Lower leg skin (tissue), 4 donors: Measurements from ENCODE around the gene B2M. TPM values are rescaled to one million over a fixed set of nuclear protein-coding genes. Genes with fewer than 3 reads are reported as not detected.
A peak's percentile ranks its signal among the peaks of the same experiment; 100 is the strongest.
"Not testable (repeated sequence)": the region's sequence is repeated elsewhere in the genome, so short reads cannot be mapped to it uniquely, and the experiment has no call there.

Experiments used
- DNase-seq, 2 donors: peaks; one replicate each; pipeline ENCODE4 v3.0.0-alpha.2; 2019; ENCODE audit warnings: low spot score in 2 of 2
- H3K4me3 ChIP-seq: fragments of 200-600 bp; sonication (generic); 2 replicates; pipeline ENCODE4 v1.5.1; 2017; ENCODE audit warnings: mild to moderate bottlenecking, low read depth; ENCODE audit not compliant: poor library complexity, severe bottlenecking
- POLR2A ChIP-seq, 2 donors: fragments of 450-650 bp; IDR thresholded peaks; one replicate each; pipeline ENCODE4 v1.6.1; 2016 to 2017; ENCODE audit warnings: antibody characterized with exemption in 2 of 2, mild to moderate bottlenecking in 1 of 2, moderate library complexity in 1 of 2
- WGBS, 2 donors: methylation state at CpG; one replicate each; pipeline ENCODE4 v1.1.5; 2018; 5-methylcytosine and 5-hydroxymethylcytosine counted together
- intact Hi-C: fragments of 100-400 bp; cut with DNase I; formaldehyde crosslinking; loops from one replicate; pipeline ENCODE4 v1.15.0; 2023; ENCODE audit warnings: low total_unique reads
- total RNA-seq, 4 donors: library from RNA; depleted of rRNA; stranded (reverse); fragments of >200 nt; gene quantifications; one replicate each; pipeline ENCODE4 v1.1.0, GENCODE V29; 2016
- TF ChIP-seq, protein P1 (sequence below), 3 donors: fragments of 450-650 bp; IDR thresholded peaks; one replicate each; pipeline ENCODE4 v1.5.1; 2016; ENCODE audit warnings: antibody characterized with exemption in 3 of 3, mild to moderate bottlenecking in 3 of 3, moderate library complexity in 2 of 3

Gene B2M
- total RNA-seq, 4 donors from 2014 or later, result 2,406 to 3,013 (median 2,777) TPM

DNA sequence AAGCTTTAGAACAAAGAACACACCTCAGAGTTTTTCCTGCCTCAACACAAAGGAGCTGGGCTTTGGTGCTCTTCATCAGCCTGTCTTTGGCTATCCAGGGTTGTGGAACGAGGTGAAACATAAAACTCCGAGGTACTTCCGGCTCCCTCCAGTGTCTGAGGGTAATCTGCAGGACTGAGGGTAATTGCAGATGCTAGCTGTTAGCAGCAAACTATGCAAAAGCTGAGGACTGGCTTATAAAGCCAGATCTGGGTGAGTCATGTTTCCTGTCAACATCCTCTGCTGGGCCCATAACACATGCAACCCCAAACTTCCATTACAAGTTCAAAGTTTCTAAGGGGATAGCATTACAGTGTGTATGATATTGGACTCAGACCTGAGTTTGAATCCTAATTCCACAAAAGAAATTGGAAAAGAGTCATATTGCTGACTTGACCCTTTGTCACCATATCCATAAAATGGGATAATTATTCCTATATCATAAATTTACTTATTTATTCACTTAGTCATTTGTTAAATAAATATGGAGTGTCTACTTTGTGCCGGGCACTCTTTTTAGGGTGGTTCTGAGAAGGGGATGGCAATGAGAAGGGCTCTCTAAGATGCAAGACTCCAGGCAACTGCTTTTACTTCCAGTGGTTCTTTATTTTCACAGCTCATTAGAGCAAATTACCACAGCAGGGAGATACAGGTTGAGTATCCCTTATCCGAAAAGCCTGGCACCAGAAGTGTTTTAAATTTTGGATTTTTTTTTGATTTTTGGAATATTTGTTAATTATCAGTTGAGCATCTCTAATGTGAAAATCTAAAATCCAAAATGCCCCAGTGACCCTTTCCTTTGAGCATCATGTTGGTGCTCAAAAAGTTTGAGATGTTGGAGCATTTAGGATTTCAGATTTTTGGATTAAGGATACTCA is 15.5 kb downstream of the B2M start:
- no peak overlapping the region for H3K4me3 ChIP-seq
- intact Hi-C loops, result no loop called here
- peak in 1 of 2 donors; percentile 70 for DNase-seq
- TF ChIP-seq POLR2A (IDR thresholded peaks at IDR 0.05), result no peak
- TF ChIP-seq, protein P1, sequence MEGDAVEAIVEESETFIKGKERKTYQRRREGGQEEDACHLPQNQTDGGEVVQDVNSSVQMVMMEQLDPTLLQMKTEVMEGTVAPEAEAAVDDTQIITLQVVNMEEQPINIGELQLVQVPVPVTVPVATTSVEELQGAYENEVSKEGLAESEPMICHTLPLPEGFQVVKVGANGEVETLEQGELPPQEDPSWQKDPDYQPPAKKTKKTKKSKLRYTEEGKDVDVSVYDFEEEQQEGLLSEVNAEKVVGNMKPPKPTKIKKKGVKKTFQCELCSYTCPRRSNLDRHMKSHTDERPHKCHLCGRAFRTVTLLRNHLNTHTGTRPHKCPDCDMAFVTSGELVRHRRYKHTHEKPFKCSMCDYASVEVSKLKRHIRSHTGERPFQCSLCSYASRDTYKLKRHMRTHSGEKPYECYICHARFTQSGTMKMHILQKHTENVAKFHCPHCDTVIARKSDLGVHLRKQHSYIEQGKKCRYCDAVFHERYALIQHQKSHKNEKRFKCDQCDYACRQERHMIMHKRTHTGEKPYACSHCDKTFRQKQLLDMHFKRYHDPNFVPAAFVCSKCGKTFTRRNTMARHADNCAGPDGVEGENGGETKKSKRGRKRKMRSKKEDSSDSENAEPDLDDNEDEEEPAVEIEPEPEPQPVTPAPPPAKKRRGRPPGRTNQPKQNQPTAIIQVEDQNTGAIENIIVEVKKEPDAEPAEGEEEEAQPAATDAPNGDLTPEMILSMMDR (IDR thresholded peaks at IDR 0.05), result no peak
- 22% methylated on average over 5 of the region's 5 CpGs for WGBS, 2 donors

DNA sequence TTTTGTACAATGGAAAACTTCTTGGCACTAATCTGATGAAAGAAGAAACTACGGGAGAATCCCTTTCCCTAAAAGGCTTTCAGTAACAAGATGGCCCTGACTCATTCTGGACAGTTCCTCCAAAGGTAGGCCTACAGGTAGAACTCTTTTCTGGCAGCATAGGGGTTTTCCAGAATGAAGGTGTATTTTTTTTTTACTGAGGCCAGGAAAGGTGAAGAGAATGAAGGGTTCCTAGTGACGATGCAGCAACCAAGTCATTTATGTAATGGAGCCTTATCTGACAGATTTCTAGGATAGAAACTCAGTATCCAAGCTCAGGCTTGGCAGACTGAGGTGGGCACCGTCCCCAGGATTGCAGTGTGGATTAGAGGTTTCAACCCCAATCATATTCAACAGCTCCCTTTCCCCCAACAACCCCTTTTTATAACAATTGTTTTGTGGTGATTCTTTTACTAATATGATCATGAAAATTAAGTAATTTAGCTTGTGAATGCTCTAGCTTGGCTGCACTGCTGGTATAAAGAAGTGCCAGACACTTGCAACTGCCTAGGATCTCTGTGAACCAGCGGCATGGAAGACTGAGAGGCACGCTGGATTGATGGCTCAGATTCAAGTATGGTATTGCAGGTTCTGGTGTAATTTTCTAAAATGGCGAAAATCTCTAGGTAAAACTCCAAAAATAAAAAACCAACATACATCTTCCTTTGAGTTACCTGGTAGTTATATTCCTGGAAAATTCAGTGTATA is 16.3 kb downstream of the B2M start:
- WGBS, 2 donors, result 61 to 63% methylated on average over 6 of the region's 6 CpGs
- no peak for TF ChIP-seq POLR2A (IDR thresholded peaks at IDR 0.05)
- TF ChIP-seq, protein P1 (IDR thresholded peaks at IDR 0.05), result no peak
- peak in 1 of 2 donors; percentile 13 for DNase-seq
- H3K4me3 ChIP-seq, result no peak overlapping the region
- intact Hi-C loops, result no loop called here

DNA sequence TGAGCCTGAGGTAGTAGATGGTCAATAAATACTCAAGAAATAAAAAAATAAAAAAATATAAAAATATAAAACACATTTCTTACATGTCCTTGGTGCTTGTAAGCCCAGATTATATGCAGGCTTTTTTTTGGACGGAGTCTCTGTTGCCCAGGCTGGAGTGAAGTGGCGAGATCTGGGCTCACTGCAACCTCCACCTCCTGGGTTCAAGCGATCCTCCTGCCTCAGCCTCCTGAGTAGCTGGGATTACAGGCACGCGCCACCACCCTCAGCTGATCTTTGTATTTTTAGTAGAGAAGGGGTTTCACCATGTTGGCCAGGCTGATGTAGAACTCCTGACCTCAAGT is 16.9 kb downstream of the B2M start:
- 52 to 53% methylated on average over 5 of the region's 5 CpGs for WGBS, 2 donors
- H3K4me3 ChIP-seq, intact Hi-C loops, DNase-seq: not testable (repeated sequence)

DNA sequence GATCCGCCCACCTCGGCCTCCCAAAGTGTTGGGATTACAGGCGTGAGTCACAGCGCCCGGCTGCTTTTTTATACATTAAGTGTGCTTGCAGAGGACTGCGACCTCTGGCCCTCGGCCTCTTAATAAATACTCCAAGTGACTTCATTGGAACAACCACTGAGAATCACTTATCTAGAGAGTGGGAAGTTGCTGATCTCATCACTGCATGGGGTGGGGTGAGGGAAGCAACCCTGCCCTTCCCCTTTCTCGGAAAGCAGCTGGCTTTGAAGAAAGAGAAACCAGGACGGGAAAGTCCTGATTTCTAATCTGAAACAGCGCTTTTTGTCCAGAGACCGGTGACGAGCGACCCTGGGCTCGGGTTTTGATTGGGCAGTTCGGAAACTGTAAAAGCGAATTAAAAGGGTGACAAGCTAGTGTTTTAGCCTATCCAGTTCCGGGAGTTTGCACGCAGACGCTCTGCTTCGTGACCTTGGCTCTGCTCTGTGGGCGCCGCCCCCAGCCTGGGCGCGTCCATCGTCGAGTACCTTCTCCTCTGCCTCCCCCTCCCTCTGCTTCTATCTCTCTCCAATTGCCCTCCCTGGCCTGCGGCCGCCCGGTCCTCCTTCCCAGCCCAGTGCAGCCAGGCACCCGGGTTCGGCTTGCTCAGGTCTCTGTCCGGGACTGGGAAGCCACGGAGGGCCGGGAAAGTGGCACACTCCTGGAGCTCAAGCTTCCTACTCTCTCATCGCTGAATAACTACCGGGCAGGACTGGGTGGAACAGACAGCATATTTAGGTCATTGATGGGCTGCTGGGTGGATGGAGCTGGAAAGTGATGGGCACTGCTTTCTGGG is 17.5 kb downstream of the B2M start:
- intact Hi-C loops, result no loop called here
- 0 to 1% methylated on average over 35 to 36 of the region's 36 CpGs for WGBS, 2 donors

DNA sequence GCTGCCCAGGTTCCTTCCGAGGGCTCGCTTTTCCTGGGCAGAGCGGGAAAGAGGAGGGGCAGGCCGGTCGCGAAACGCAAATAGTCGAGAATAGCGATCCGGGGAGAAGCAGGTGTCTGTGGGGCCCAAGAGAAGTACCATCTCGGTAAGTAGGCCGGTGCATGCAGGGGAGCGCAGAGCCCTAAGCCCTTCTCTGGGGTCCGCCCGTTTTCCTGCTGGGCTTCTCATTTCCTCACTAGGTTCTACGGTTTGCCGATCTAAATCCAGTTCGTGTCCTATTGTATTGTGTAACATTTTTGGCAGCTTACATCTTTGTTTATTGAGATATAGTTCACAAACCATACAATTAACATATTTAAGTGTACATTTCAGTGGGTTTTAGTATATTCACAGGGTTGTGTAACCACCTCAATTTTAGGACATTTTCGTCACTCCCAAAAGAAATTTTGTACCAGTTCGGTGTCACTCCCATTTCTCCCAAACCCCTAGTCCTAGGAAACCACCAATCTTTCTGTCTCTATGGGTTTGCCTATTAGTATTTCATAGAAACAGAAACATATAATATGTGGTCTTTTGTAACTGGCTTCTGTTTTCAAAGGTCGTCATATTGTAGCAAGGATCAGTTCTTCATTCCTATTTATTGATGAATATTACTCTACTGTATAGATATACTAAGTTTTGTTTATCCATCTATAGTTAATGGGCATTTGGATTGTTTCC is 18.3 kb downstream of the B2M start:
- peak overlapping the region; percentile 67 for H3K4me3 ChIP-seq
- intact Hi-C loops, result loop anchor here (5.0 kb wide), 1 partner anchor 147 kb away; no protein-coding TSS in a partner anchor
- peak in 1 of 2 donors; percentile 89 for DNase-seq
- 3% methylated on average over 21 of the region's 21 CpGs for WGBS, 2 donors
- no peak for TF ChIP-seq POLR2A (IDR thresholded peaks at IDR 0.05)
- TF ChIP-seq, protein P1 (IDR thresholded peaks at IDR 0.05), result no peak

More for the DNA sequence above, 17.5 kb downstream of the B2M start:
- peak; percentile 98 to 99 for DNase-seq
- H3K4me3 ChIP-seq, result peak overlapping the region; percentile 67
- TF ChIP-seq POLR2A (IDR thresholded peaks at IDR 0.05), result peak in 1 of 2 donors; percentile 54
- TF ChIP-seq, protein P1 (IDR thresholded peaks at IDR 0.05), result no peak
